ENCODE data around the gene CCDC197. TPM values are rescaled to one million over a fixed set of nuclear protein-coding genes. Genes with fewer than 3 reads are reported as not detected.

Gene CCDC197
- total and polyA plus RNA-seq, 2 of the 4 experiments (the other 2 are of a cell fraction) = not detected

GRCh38 chr14:94046696-94047250, 49.7 kb downstream of the CCDC197 start (continued):
- TF ChIP-seq USF2 (IDR thresholded peaks at IDR 0.05; ENCODE audit: low read depth, low read length) = no peak

GRCh38 chr14:94047581-94047980, 50.5 kb downstream of the CCDC197 start:
- no peak for ATAC-seq (ENCODE audit: low read depth)
- no peak overlapping the region for H4K5ac ChIP-seq (ENCODE audit: low read depth, low read length)
- H3K4ac ChIP-seq (ENCODE audit: low read depth, low read length) = no peak overlapping the region
- H3K4me3 ChIP-seq (ENCODE audit: insufficient read depth, low read depth, low read length) = no peak overlapping the region
- dilution Hi-C loops (cut with HindIII; ENCODE audit: low sequenced_read_pairs, unreplicated experiment) (no loop called here), intact Hi-C loops (cut with micrococcal nuclease) (no loop called here), in situ Hi-C loops (cut with MboI; ENCODE audit: low sequenced_read_pairs) (no loop called here)
- H2BK5ac ChIP-seq (ENCODE audit: low read depth, low read length, poor library complexity, severe bottlenecking) = no peak overlapping the region
- no peaks in the 10 kb centered on the region for H3K27me3 ChIP-seq (ENCODE audit: control insufficient read depth, insufficient read depth, low read length)
- no peak overlapping the region for H3K18ac ChIP-seq (ENCODE audit: low read depth, low read length)
- no peak overlapping the region for H4K91ac ChIP-seq (ENCODE audit: insufficient read depth, low read depth, low read length)
- H4K20me1 ChIP-seq (ENCODE audit: insufficient read depth, low read length) = peaks cover 4% of the 10 kb centered on the region; the same call in 1 of the 2 replicates
- no peak overlapping the region for H3K9ac ChIP-seq (ENCODE audit: low read depth, low read length)
- ChIA-PET POLR2A (ENCODE audit: unreplicated experiment) (no interaction called here), CTCF (interaction anchor here (1.0 kb wide), 1 partner anchor 84 kb away, joined by 3 read pairs; no protein-coding TSS in a partner anchor)
- no peak overlapping the region for H3K14ac ChIP-seq (replicated peaks; ENCODE audit: low read depth, low read length)
- H3K23ac ChIP-seq (ENCODE audit: low read depth, low read length) = no peak overlapping the region
- H3K4me2 ChIP-seq (ENCODE audit: low read depth, low read length) = no peak overlapping the region
- no peak overlapping the region for H2BK20ac ChIP-seq (ENCODE audit: low read depth, low read length)
- BruUV-seq (replicated peaks) = no TSS peak
- no peak overlapping the region for H3K27ac ChIP-seq (ENCODE audit: insufficient read depth, low read length)
- H4K8ac ChIP-seq (ENCODE audit: low read depth in 2 of 2, low read length in 2 of 2) = no peak overlapping the region
- peaks cover 70% of the 10 kb centered on the region for H3K36me3 ChIP-seq (ENCODE audit: control insufficient read depth, insufficient read depth, low read length)
- no peak overlapping the region for H2AFZ ChIP-seq (replicated peaks; ENCODE audit: low read length, poor library complexity)
- peaks cover 0 to 18% of the 10 kb centered on the region in 2 experiments; a peak in 2 of 4 replicates for H3K79me1 ChIP-seq (ENCODE audit: low read depth in 1 of 2, low read length in 2 of 2)
- no peak overlapping the region for H2AK9ac ChIP-seq (replicated peaks; ENCODE audit: low read depth, low read length, poor library complexity)
- H3K56ac ChIP-seq (ENCODE audit: extremely low read depth, insufficient read depth, low read length) = no peak overlapping the region
- no peak overlapping the region for H2AK5ac ChIP-seq (ENCODE audit: low read depth, low read length)
- H3K9me3 ChIP-seq (ENCODE audit: control insufficient read depth, insufficient read depth, low read length) = no peaks in the 10 kb centered on the region
- WGBS, 2 experiments (ENCODE audit: extremely low coverage in 2 of 2, insufficient read length in 1 of 2) = 100% methylated on average over 1 of the region's 3 CpGs; no CpG with 5 or more reads in 1 of the 2 experiments
- no peak overlapping the region for H2BK15ac ChIP-seq (ENCODE audit: low read depth, low read length)
- no peaks in the 10 kb centered on the region for H3K9me1 ChIP-seq (ENCODE audit: insufficient read depth, low read length)
- DNase-seq = no peak
- H2BK120ac ChIP-seq (ENCODE audit: low read depth, low read length) = no peak overlapping the region
- H3K4me1 ChIP-seq (ENCODE audit: control insufficient read depth, insufficient read depth, low read length) = 0 out of 2 replicates have a peak, but pooled peaks cover 2% of the 10 kb centered on the region
- TF ChIP-seq MXI1 (IDR thresholded peaks at IDR 0.05; ENCODE audit: borderline replicate concordance, low read depth, low read length) = no peak
- no peak for TF ChIP-seq RCOR1 (IDR thresholded peaks at IDR 0.05; ENCODE audit: insufficient replicate concordance, low read length)
- TF ChIP-seq SMC3 (IDR thresholded peaks at IDR 0.05; ENCODE audit: low read depth, low read length) = no peak
- TF ChIP-seq MAFK (IDR thresholded peaks at IDR 0.05; ENCODE audit: low read depth, low read length) = no peak
- TF ChIP-seq CTCF (conservative IDR thresholded peaks at IDR 0.05; ENCODE audit: low read depth, low read length) = no peak
- no peak for TF ChIP-seq USF2 (IDR thresholded peaks at IDR 0.05; ENCODE audit: low read depth, low read length)
- TF ChIP-seq FOS (IDR thresholded peaks at IDR 0.05; ENCODE audit: low read depth, low read length) = no peak
- no peak for TF ChIP-seq CHD1 (IDR thresholded peaks at IDR 0.05; ENCODE audit: low read depth, low read length)
- no peak for TF ChIP-seq NFE2L2 (IDR thresholded peaks at IDR 0.05; ENCODE audit: low read depth, low read length)
- no peak for TF ChIP-seq RAD21 (IDR thresholded peaks at IDR 0.05; ENCODE audit: low read length)
- no peak for TF ChIP-seq RFX5 (IDR thresholded peaks at IDR 0.05; ENCODE audit: low read depth, low read length)
- no peak for TF ChIP-seq POLR2A (IDR thresholded peaks at IDR 0.05; ENCODE audit: low read depth, low read length)
- no peak for TF ChIP-seq BHLHE40 (IDR thresholded peaks at IDR 0.05; ENCODE audit: low read depth, low read length)
- TF ChIP-seq CEBPB (IDR thresholded peaks at IDR 0.05; ENCODE audit: low read depth, low read length) = no peak
- no peak for TF ChIP-seq MAZ (IDR thresholded peaks at IDR 0.05; ENCODE audit: borderline replicate concordance, low read depth, low read length)

Data from IMR-90 (cell line).